HS-5 (cell line): ENCODE results near the gene MDM2.
"Not testable (repeated sequence)": the region's sequence is repeated elsewhere in the genome, so short reads cannot be mapped to it uniquely, and the experiment has no call there.

Source experiments
- DNase-seq: peaks from one replicate; pipeline ENCODE4 v3.0.0-alpha.2; 2012; ENCODE audit warnings: low read depth

MDM2 gene

GRCh38 chr12:68786929-68787328, 21.0 kb upstream of the MDM2 start:
- DNase-seq, result no peak

DNA sequence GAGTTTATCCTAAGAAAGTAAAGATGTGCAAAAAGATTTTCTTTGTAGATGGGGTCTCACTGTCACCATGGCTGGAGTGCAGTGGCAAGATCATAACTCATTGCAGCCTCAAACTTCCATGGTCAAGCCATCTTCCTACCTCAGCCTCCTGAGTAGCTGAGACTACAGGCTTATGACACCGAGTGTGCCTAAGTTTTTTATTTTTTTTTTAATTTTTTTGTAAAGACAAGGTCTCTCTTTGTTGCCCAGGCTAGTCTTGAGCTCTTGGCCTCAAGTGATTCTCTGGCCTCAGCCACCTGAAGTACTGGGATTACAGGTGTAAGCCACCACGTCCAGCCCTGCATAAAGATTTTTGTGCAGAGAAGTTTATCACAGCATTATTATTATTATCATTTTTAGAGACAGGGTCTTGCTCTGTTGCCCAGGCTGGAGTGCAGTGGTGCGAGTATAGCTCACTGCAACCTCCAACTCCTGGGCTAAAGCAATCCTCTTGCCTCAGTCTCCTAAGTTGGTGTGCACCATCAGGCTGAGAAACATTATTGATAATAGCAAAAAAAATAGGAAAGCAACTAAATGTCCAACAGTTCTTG, 19.3 kb upstream of the MDM2 start:
- no peak for DNase-seq

GRCh38 chr12:68789144-68789878, 18.7 kb upstream of the MDM2 start:
- DNase-seq, result no peak

- no peak for DNase-seq
Measured at GRCh38 chr12:68790081-68790951, 17.7 kb upstream of the MDM2 start.

GRCh38 chr12:68790952-68791234, 17.1 kb upstream of the MDM2 start:
- no peak for DNase-seq

DNA sequence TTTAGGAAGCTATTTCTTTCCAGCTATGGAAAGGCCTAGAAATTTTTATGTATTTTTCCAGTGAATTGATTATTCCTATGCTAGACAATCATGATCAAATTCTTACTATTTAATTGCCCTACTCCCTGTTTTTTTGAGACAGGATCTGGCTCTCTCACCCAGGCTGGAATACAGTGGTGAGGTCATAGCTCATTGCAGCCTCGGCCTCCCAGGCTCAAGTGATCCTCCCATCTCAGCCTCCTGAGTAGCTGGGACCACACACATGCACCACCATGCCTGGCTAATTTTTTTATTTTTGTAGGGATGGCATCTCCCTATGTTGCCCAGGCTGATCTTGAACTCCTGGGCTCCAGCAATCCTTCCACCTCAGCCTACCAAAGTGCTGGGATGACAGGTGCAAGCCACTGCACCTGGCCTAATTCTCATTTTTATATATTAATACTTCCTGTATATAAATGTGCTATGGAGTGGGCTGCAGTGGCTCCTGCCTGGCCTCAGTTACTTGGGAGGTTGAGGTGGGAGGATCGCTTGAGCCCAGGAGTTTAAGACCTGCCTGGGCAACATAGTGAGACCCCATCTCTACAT, 16.0 kb upstream of the MDM2 start:
- no peak for DNase-seq

DNA sequence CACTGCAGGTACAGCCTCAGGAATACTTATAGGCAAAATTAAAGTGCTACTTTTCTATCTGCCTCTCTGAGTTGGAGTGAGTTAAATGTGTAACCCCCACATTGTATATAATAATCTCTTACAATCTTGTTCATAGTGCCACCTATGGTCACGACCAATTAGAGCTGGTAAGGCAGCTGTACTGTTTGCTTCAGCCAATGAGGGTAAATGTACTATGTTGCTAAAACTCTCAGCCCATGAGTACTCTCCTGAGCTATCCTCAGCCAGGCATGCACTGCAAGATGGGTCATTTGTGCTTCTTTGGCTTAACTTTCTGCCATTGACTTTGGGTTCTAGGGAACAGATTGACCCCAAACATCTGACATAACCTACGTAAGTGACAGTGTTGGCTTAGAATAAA, 15.0 kb upstream of the MDM2 start:
- no peak for DNase-seq

DNA sequence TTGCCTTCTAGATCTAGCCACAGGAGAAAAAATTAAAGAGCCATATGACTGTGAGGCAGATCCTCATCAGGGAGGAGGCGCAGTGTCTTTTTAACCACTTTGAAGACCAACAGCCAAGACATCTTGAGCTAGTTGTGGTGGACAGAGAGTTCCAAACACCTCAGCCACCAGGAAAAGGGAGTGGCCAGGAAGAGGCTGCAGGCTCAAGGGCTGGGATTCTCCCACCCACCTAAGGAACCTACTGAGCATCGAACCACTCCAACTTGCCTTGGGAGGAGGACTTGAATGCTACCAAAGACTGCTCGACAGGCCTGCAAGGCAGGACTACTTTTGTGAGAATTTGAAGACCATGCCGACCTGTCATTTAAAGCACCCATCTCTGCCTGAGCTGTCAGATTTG, 14.5 kb upstream of the MDM2 start:
- no peak for DNase-seq

DNA sequence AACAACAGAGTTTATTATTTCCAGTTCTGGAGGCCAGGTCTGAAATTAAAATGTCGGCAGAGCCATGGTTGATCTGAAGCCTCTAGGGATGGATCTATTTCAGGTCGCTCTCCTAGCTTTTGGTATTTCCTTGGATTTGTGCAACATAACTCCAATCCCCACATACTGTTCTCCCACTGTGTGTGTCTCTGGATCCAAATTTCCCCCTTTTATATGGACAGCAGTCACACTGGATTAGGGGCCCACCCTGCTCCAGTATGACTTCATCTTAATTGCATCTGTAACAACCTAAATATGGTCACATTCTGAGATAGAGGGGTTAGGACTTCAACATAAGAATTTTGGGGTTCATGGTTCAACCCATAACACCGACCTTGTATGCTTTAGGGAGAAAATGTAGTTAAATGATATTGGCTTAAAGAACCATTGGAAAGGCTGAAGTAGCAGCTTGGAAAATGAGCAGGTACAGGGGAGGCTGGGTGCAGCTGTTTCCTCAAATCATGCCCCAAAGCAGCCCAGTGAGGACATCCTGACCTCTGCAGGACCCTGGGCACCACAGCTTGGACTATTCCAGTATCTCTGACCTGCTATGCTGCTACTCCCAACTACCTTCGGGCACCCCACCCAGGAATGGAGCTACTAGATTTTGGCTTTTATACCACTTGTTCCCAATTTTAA, 13.9 kb upstream of the MDM2 start:
- DNase-seq, result no peak

DNA sequence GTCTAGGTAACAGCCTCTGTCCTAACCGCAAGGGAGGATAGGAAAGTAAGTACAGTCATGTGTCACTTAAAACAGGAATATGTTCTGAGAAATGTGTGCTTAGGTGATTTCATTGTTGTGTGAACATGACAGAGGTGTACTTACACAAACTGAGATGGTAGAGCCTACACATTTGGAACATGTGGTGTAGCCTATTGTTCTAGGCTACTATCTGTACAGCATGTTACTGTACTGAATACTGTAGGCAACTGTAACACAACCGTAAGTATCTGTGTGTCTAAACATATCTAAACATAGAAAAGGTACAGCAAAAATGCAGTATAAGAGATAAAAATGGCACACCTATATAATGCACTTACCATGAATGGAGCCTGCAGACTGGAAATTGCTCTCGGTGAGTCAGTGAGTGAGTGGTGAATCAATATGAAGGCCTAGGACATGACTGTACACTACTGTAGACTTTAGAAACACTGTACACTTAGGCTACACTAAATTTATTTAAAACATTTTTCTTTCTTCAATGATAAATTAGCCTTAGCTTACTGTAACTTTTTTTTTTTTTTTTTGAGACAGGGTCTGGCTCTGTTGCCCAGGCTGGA, 13.2 kb upstream of the MDM2 start:
- peak; percentile 73 for DNase-seq

DNA sequence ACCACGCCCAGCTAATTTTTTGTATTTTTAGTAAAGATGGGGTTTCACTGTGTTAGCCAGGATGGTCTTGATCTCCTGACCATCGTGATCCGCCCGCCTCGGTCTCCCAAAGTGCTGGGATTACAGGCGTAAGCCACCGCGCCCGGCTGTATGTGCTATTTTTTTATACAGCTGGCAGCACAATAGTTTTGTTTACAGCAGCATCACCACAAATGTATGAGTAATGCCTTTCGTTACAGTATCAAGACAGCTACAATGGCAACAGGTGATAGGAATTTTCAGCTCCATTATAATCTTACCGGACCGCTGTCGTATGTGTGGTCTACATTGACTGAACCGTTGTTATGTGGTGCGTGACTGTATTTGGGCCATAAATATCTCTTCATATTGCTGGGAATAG, 11.6 kb upstream of the MDM2 start:
- no peak for DNase-seq

GRCh38 chr12:68798882-68799234, 9.1 kb upstream of the MDM2 start:
- no peak for DNase-seq

DNA sequence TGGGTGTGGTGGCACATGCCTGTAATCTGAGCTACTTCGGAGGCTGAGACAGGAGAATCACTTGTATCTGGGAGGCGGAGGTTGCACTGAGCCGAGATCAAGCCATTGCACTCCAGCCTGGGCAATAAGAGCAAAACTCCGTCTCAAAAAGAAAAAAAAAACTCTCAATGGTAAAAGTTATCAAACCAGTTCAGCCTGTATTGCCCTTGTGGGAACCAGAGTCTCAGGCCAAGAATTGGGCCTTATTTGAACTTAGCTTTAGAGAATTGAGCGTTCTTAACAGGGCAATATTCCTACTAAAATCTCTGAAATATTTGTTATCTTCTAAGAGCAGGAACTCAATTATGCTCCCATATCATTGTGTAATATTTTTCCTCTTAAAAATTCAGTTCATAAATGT, 7.7 kb upstream of the MDM2 start:
- no peak for DNase-seq

DNA sequence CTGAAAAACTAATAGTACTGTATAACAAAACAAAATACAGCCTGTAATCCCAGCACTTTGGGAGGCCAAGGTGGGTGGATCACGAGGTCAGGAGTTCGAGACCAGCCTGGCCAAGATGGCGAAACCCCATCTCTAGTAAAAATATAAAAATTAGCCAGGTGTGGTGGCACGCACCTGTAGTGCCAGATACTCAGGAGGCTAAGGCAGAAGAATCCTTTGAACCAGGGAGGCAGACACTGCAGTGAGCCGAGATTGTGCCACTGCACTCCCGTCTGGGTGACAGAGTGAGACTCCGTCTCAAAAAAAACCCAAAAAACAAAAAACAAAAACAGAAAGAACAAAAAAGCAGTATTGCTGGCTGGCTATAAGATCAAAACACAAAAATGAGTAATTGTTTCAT, 6.9 kb upstream of the MDM2 start:
- DNase-seq, result not testable (repeated sequence)

DNA sequence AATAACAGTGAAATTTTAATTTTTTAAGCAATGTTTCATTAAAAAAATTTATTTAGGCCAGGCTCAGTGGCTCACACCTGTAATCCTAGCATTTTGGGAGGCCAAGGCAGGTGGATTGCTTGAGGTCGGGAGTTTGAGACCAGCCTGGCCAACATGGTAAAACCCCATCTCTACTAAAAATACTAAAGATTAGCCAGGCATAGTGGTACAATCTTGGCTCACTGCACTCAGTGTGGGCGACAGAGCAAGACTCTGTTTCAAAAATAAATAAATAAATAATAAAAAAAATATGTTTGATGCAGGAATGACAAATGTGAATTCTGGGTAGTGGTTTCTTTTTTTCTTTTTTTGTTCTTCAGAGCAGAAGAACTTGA, 5.6 kb upstream of the MDM2 start:
- DNase-seq, result not testable (repeated sequence)

DNA sequence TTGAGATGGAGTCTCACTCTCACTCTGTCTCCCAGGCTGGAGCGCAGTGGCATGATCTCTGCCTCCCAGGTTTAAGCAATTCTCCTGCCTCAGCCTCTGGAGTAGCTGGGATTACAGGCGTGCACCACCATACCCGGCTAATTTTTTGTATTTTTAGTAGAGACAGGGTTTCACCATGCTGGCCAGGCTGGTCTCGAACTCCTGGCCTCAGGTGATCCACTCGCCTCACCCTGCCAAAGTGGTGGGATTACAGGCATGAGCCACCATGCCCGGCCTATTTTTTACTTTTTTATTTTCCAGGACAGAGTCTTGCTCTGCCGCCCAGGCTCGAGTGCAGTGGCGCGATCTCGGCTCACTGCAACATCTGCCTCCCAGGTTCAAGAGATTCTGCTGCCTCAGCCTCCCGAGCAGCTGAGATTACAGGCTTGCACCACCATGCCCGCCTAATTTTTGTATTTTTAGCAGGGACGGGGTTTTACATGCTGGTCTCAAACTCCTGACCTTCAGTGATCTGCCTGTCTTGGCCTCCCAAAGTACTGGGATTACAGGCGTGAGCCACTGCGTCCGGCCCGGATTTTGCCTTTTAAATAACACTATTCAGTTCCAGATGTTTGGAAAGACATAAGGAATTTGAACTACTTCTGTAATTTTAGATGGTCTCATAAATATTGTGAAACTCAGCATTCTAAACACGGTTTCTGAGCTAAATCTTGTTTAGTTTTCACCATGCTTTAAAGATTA, 4.9 kb upstream of the MDM2 start:
- not testable (repeated sequence) for DNase-seq

- no peak for DNase-seq
Measured at GRCh38 chr12:68803948-68804656, 3.9 kb upstream of the MDM2 start.

GRCh38 chr12:68804657-68805591, 3.1 kb upstream of the MDM2 start:
- DNase-seq, result no peak

DNA sequence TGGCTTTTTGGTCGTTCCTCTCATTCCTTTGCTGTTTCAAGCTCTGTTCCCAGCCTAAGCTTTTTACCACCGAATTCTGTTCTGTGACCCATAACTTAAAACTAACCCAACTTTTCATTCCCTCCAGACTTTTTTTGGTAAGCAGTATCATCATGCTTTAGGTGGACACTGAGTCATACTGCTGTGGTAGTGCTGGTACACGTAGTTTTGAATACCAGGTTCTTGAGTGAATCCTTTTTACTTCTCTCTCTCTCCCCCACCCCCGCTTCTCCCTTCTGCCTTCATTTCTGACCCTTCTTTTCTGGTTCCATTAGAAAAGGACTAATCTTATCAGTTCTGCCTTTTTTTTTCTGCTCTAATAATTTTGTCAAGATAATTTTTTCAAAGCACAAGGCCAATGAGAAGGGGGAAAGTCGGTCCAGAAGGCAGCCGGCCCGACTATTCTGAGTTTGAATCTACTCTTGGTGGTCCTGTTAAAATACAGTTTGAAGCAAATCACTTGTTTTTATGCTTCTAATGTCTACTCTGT, 2.3 kb upstream of the MDM2 start:
- no peak for DNase-seq
